SK-N-SH treated with all-trans-retinoic acid at 6 μM for 48 hours (cell line): ENCODE measurements around the gene STX5.

ENCODE experiments used
- ZC3H10 ChIP-seq: fragments of 250-450 bp; sonication (Bioruptor Pico); IDR thresholded peaks from 2 replicates; pipeline ENCODE4 v1.5.1; 2021; ENCODE audit warnings: mild to moderate bottlenecking, moderate library complexity
- ZFP30 ChIP-seq: fragments of 450-650 bp; formaldehyde crosslinking; IDR thresholded peaks from 2 replicates; pipeline ENCODE4 v1.5.0; 2022; ENCODE audit warnings: mild to moderate bottlenecking, moderate library complexity

GRCh38 chr11:62804310-62805075, 27.4 kb downstream of the STX5 start:
- TF ChIP-seq ZC3H10 (CRISPR knock-in tag) (no peak), ZFP30 (CRISPR knock-in tag) (no peak)
